DMS114 treated with DMSO at 0.1 percent for 48 hours (cell line): ENCODE measurements around the gene INAFM1.
"Not testable (repeated sequence)": the region's sequence is repeated elsewhere in the genome, so short reads cannot be mapped to it uniquely, and the experiment has no call there.

ENCODE experiments used
- DNase-seq: peaks from one replicate; lab custom pipeline; 2025; ENCODE audit not compliant: unreplicated experiment; lab: John Stamatoyannopoulos, UW

INAFM1 gene

DNA sequence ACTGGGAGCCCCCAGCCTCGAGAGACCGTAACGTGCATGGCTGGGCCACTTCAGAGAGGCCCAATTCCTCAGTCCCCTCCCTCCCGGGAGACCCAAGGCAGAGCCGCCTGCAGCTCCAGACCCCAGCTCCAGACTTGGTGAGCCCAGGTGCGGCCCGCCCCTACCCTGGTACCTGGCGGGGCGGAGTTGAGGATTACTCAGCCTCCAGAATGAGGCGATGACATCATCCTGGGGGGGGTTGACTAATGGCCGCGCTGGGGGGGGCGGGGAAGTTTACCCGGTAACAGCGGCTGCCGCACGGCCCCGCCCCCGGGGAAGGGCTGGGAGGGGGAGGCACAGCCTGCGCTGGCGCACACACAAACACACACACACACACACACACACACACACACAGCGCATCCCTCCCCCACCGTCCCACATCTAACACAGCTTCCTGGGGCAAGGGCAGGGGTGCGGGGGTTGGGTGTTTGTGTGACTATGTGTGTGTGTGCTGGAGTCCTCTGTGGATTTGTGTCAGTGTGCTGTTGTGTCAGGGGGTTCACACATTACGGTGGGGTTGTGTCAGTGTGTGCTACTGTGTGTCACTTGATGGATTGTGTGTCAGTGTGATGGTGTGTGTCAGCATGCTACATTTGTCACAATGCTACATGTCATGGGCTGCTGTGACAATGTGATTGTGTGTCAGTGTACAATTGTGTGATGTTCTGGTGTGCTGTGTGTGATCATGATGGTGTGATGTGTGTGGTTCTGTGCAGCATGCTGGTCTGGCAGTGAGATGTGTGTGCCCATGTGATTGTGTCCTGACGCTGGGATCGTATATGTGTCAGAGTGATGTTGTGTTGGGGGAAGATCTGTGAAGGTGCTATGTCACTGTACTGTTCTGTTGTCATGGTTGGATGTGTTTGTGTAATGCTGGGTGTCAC is 33.4 kb upstream of the INAFM1 start:
- DNase-seq, result no peak

DNA sequence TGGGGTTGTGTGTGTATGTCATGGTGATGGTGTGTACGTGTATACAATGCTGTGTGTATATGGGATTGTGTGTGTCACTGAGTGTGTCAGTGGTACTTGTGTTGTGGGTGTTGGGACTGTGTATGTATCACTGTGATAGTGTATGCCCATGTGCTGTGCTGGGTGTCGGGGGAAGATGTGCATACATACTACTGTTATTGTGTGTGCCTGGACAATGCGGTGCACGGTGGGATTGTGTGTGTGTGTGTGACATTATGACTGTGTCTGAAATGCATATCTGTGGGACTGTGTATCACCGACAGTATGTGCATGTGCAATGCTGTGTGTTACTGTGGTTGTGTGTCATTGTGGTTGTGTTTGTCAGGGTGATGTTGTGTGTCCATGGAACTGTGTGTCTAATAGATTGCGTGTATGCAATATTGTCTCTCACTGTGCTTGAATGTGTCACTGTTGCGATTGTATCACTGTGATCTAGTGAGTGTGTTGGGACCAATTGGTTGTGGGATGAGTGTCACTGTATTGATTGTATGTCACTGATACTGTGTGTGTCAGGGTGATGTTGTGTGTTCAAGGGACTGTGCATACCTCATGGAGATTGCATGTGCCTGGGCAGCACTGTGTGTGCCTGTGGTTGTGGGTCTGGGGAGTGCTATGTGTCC is 32.6 kb upstream of the INAFM1 start:
- DNase-seq, result no peak

DNA sequence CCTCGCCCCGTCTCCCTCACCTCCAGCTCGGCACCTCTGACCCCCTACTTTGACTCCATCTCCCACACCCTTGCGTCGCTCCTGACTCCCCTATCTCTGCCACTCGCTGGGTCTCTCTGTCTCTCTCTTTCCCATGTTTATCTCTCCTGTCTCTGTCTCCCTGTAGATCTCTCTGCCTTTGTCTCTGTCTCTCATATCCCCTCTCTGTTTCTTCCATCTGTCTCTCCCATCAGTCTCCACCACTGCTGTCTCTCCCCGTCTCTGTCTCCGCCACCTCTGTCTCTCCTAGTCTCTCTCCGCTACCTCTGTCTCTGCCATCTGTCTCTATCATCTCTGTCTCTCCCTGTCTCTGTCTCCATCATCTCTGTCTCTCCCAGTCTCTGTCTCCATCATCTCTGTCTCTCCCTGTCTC is 31.3 kb upstream of the INAFM1 start:
- peak; percentile 27 for DNase-seq

DNA sequence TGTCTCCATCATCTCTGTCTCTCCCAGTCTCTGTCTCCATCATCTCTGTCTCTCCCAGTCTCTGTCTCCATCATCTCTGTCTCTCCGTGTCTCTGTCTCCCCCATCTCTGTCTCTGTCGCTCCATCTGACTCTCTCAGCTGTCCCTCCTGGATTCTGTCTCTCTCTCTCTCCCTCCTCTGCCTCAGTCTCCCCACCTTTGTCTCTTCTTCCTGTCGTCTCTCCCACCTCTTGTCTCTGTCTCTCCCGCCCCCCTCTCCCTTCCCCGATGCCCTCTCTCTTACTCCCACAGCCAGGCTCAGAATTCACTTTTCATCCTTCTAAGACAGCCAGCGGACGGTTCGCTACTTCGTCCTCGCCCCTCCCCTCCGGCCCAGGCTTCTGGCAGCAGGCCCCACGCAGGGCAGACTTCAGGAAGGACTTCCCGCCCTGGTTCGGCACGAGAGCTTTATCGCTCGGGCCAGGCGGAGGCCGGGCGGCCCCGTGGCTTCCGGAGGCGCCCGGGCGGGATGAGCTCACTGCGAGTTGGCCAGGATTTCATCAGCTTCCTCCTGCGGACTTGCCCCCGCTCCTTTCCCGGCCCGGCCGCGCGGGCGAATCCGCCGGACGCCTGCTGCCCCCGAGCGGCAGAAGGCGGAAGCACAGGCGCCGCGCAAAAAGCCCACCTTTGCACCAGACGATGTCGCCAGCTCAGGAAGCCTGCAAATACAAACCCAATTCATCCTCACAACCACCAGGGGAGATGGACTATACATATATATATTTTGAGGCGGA is 30.7 kb upstream of the INAFM1 start:
- DNase-seq, result peak; percentile 73

DNA sequence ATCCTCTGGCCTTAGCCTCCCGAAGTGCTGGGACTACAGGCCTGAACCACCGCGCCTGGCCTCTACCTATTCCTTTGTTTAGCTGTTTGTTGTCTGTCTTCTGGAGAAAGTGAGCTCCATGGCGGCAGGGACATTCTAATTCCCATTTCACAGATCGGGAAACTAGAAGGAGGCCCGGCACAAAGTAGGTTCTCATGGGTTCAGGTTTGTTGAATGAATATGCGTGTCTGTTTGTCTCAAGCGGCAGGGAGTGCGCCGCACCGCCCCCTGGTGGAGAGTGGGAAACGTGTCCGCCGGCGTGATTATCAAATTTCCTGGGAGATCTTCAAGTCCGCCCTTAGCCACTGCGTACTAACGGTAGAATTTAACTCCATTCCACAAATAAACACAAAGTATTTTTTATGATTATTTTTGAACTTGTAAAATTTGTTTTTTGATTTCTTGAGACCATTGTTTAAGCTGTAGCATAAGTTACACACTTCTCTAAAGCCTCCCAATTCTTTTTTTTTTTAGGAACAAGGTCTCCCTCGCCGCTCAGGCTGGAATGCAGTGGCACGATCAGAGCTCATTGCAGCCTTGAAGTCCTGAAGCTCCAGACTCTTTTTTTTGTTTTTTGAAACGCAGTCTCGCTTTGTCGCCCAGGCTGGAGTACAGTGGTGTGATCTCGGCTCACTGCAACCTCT is 27.2 kb upstream of the INAFM1 start:
- peak; percentile 31 for DNase-seq

DNA sequence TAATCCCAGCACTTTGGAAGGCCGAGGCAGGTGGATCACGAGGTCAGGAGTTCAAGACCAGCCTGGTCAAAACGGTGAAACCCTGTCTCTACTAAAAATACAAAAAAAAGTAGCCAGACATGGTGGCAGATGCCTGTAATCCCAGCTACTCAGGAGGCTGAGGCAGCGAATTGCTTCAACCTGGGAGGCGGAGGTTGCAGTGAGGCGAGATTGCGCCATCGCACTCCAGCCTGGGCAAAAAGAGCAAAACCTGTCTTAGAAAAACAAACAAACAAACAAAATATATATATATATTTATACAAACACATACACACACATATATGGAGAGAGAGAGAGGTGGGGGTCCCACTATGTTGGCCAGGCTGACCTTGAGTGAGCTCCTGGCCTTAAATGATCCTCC is 21.7 kb upstream of the INAFM1 start:
- not testable (repeated sequence) for DNase-seq

DNA sequence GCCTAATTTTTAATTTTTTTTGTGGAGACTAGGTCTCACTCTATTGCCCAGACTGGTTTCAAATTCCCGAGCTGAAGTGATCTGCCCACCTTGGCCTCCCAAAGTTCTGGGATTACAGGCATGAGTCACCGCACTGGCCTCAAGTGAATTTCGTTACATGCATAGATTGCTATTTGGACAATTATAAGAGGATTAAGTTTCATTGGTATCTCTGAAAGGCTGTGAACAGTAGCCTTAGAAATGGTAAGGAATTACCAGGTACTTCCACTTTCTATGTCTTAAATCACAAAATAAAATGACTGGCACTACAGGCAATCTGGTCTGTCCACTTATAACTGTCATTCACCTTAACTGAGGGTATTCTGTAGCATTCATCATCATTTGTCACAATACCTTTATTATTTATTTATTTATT is 21.2 kb upstream of the INAFM1 start:
- no peak for DNase-seq

DNA sequence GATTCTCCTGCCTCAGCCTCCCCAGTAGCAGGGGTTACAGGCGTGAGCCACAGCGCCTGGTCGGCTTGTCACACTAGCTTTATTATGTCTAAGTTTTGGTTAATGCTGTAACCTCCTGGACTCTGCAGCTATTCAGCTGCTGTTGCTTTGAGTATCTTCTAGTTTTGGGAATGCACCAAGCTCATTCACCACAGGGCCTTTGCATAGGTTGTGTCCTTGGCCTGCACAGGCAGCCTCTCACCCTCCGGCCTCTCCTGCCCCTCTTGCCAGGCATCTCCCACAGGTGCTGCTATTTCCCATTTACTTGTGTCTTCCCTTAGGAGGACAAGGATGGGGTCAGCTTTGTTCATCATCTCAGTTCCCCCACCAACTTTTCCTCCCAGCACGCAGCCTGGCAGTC is 20.7 kb upstream of the INAFM1 start:
- no peak for DNase-seq

DNA sequence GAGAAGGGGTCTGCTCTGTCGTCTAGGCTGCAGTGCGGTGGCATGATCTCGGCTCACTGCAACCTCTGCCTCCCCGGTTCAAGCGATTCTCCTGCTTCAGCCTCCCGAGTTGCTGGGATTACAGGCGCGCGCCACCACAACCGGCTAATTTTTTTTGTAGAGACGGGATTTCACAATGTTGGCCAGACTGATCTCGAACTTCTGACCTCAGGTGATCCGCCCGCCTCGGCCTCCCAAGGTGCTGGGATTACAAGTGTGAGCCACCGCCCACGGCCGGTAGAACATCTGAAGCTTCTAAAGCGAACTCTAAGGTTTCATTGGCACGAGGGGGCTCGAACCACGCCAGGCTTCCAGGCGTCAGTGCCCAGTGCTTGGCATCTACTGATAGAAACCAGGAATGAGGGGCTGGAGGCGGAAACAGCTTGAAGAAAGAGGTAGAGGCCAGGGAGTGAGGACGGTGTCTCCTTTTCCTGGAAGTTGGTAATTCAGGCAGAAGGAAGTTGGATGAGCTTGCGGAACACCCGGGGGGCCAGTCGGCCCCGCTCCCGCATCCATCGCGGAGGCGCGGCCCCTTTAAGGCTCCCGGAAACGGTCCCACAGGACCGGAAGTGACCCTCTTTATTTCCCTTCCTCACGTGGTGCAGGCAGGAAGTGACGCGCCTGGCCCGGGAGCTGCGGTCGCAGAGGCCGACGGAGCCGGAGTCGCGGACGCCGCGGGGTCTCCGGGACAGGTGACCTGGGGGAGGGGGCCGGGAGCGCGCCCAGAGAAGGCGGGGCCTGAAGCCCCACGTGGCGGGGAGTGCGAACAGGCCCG is 18.6 kb upstream of the INAFM1 start, which contains the start of gene CCDC9:
Gene CCDC9, plus strand, starts transcription at position 647 of the 814 bp plus-strand sequence. CDS start 1,876 bp downstream, outside the sequence.
- peak; percentile 81 for DNase-seq

DNA sequence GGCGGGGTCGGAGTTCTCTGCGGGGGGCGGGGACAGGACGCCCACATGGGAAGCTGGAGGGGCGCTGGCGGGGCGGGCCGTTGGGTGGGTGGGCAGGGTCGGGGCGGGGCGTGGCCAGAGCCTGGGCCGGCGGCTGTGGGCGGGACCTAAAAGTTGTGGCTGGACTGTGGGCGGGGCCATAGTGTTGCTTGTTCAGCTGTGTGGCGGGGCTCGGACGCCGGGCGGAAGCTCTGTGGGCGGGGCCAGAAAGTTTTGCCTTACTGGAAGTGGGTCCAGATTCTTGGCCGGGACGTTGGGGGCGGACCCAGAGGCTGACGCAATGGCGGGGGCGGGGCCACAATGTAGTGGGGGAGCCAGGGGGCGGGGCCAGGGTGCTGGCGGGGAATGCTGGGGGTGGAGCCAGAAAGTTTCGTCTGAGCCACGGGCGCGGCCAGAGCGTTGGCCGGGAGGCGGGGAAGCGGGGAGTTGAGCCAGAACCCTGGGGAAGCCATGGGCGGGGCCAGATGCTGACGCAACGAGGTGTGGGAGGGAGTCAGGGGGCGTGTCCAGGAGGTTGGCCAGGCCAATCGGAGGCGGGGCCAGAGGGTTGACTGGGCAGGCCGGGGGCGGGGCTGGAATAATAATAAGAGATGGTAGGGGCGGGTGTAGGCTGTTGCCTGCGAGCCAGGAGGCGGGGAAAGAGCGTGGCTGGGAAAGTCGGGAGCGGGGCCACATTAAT is 17.8 kb upstream of the INAFM1 start:
- DNase-seq, result peak; percentile 94

DNA sequence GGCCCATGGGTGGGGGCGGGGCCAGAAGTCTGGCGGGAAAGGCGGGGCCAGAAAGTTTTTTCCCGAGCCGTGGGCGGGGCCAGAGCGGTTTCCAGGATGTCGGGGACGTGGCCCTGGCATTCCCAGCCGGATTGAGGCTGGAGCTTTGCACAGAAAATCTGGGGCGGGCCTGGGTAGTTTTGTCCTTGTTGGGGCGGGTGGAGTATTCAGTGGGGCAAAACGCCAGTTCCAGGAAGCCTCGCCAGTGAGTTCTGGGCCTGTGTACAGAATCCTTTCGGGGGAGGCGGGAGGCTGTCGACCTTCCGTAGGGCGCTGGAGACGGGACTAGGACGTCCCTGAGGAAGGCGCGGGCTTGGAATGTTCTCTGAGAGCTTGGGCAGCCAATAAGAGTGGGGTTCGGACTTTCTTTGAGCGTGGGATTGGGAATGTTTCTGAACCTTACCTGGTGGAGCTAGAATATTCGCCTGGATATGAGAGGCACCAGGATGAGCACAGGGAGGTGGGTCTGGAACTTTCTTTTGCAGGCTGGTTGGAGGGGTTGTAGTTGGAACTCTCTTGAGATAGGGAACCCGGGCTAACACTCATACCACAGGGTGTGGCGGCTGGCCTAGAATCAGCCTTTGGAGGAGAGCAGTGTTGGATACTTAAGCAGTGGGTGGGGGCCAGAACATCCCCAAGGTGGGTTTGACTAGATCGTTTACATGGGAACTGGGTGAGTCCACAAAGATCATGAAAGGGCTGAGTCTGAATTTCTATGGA is 17.1 kb upstream of the INAFM1 start:
- DNase-seq, result no peak

DNA sequence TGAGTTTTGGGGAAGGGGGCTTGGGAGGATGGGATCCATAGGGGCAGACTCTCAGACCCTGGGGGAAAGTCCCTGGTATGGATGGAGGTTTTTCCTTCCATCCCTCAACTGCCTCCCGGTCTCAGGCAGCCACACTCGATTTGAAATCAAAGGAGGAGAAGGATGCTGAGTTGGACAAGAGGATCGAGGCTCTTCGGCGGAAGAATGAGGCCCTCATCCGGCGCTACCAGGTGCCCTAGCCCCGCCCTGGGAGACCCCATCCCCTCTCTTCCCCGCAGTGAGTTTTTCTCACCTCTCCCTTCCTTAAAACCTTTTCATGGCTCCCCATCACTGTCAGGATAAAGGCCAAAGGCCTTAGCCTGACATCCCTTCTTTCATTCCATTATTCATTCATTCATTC is 16.3 kb upstream of the INAFM1 start:
- no peak for DNase-seq

DNA sequence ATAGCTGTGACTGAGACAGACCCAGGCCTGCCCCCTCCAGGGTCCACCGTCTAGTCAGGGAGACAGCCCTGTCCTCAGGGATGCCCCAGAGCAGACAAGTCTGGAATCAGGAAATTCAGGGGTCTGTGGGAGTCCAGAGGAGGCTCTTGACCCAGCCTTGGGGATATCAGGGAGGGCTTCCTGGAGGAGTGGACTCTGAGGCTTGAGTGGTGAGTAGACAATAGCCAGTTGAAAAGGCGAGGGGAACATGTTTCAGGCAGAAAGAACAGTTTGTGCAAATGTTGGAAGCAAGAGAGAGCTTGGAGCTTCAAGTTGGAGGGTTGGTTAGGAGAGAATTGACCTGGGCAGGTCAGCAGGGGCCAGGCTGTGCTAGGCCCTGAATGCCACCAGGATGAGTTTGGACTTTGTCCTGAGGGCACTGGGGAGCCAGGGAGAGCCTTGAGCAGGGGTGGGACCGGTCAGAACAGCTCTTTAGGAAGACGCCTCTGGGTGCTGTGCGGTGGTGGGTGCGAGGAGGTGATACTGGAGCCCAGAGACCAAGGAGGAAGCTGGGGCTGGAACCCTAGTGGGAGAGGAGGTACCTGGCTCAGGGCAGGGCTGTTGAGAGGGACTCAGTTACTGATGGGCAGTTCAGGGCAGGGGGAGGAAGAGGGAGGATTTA is 15.7 kb upstream of the INAFM1 start:
- no peak for DNase-seq

DNA sequence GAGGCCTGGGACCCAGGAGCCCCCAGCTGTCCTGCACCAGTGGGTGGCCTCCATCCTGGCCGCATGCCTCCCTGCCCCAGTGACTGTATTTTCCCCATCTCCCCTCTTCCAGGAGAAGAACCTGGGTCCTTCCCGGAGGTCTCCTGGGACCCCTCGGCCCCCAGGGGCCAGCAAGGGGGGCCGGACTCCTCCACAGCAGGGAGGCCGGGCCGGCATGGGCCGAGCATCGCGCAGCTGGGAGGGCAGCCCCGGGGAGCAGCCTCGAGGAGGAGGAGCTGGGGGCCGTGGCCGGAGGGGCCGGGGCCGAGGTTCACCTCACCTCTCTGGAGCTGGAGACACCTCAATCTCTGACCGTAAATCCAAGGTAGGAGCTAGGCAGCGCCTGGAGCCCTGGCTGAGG is 14.2 kb upstream of the INAFM1 start:
- no peak for DNase-seq

DNA sequence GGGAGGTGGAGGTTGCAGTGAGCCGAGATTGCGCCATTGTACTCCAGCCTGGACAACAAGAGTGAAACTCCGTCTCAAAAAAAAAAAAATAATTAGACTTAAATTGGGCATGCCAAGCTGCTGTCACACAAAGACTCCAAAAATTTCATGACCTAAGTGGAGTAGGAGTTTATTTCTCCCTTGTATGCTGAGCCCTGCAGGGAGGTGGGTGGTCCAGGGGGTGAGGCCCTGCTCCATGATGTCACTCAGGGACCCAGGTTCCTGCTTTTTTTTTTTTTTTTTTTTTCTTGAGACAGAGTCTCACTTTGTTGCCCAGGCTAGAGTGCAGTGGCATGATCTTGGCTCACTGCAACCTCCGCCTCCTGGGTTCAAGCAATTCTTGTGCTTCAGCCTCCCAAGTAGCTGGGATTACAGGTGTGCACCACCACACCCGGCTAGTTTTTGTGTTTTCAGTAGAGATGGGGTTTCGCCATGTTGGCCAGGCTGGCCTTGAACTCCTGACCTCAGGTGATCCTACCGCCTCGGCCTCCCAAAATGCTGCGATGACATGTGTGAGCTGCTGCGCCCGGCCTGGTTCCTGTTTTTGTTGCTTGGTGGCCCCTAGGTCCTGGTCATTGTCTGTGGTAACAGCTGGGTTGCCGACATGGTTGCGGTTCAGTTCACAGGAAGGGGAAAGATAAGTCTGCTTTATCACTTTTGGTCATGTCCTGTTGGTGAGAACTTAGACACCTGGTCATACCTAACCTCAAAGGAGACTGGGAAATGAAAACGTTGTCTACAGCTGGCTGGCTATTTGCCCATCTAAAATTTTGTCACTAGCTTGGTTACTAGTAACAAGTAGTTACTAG is 12.5 kb upstream of the INAFM1 start:
- not testable (repeated sequence) for DNase-seq

DNA sequence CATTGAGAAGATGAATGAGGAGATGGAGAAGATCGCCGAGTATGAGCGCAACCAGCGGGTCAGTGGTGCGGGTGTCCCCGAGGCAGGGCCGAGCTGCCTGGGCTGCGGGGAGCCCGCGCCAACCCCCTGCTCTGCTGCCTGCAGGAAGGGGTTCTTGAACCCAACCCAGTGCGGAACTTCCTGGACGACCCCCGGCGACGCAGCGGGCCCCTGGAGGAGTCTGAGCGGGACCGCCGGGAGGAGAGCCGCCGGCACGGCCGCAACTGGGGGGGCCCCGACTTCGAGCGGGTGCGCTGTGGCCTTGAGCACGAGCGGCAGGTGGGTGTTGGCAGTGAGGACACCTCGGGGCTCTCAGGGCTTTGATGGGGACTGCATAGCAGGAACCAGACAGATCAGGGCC is 10.1 kb upstream of the INAFM1 start:
- DNase-seq, result no peak

DNA sequence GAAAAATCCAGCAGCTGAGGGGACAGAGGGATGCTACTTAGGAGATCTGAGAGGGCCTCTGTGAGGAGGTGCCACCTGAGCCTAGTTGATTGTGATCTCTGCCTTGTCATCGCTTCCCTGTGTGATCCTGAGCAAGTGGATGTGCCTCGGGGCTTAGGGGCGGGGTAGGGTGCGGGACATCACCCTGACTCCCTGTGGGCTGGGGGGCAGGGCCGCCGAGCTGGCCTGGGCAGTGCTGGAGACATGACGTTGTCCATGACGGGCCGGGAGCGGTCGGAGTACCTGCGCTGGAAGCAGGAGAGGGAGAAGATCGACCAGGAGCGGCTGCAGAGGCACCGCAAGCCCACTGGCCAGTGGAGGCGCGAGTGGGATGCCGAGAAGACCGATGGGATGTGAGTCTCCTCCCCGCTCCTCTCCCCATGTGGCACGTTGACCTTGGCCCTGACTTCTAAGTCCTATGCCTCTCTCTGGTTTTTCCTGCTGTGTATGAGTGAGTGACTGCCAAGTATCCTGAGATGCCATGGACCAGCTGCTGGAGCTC is 8.2 kb upstream of the INAFM1 start:
- DNase-seq, result no peak
